GM21619 (cell line): Measurements from ENCODE around the gene TRERF1.

Experiments used
- ATAC-seq: cut with Tn5 transposase; IDR thresholded peaks from one replicate; pipeline ENCODE4 v1.9.1; 2021; ENCODE audit not compliant: unreplicated experiment

Gene TRERF1

DNA sequence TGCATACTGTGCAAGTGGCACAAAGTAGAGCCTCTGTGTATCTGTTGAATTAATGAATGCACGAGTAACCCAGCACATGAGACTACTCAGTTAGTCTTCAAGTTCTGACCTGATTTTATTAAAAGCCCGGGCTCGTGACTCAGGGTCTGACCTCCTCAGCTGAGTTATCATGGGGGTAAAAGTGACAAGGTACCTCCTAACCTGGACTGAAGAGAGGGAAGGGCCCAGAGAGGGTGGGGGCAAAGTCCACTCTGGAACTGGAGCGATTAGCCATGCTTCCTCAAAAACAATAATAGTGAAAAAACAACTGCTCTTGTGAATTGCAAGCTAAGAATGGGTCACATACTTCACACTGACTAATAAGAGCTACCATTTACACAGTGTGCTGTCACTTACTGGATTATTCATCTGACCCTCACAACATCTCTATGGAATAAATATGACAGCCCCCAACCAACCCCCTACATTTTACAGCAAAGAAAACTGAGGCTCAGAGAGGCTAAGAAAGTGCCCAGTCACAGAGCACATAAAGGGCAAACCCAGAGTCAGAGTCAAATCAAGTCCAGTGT is 26.7 kb downstream of the TRERF1 start:
- ATAC-seq: no peak

DNA sequence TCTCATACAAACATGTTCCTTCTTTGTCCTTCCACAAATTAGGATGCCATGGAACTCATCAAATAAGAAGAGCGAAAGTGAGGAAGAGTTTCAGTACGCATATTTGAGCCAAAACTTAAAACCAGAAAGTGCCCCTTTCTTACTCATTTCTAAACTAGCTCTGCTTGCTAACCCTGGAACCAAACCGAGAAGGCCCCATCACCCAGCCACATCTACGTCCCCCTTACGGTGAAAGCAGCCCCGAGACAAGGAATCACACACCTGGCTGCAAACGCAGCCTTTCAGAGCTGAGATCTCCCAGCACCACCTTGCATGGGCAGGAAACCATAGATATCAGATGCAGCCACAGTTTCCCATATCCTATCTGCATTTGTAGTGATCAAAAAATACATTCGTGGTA is 28.5 kb downstream of the TRERF1 start:
- ATAC-seq: peak; percentile 51

DNA sequence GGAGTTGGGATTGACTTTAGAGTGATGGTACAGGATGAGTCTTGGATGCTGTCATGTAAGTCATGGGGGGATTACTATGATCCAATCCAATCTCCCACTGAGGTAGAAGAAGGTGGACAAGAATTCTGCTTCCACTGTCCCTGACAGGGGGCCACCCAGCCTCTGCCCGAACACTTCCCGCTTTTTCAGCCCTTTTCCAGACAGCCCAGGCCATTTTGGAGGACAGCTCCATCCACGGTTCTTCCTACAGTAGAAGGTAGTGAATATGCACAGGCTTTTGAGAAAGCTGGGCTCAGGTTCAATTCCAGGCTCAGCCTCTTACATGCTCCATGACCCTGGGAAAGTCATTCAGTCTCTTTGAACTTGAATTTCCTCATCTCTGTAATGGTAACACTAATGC is 31.0 kb downstream of the TRERF1 start:
- ATAC-seq: no peak

DNA sequence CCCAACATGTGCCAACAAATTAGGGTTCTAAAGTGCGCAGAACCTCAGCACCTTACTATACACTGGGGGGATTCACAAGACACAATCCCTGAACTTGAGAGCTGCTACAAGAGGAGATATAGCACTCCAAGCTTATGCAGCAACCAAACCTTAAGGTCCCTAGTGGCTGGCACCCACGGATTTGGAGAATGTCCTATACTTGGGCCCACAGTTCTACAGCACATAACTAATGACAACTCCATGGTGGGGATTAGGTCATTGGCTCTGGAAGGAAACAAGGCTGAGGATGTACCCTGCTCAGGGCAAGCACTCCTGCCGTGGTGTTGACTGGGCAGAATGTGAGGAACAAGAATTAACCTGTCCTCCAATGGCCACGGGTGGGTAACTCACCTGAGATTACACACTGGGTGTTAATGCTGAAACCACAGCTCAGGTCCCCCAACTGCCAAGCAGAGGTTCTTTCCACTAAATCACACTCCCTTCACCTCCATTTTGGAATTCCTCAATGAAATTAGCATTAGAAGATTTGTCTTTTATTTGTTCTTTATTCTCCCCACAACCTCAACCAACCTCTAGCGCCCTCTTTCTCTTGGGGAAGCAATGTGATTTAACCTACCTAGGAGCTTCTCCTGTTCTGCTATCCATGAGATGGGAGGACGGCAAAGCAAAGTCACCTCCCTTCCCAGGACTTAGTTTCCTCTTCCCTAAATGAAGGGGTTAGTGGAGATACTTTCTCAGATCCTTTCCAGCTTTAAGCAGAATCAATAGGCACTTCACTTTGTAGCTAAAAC is 32.0 kb downstream of the TRERF1 start:
- ATAC-seq: no peak

DNA sequence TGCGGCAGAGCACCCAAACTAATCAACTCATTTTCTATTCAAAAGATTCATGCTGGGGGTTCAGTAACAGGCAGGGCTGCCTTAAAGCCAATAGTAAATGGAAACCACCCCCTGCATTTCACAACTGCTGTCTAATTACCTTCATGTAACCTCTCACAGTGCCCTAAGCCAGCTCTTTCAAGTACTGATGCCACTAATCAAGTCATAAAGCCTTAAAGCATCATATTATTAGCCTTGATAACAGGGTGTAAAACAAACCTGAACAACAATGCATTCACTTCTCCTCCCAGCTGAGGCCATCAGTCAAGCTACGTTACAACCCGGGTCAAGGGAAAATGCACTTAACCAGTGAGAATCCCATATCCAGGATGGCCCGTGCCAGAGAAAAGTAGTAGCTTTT is 33.0 kb downstream of the TRERF1 start:
- ATAC-seq: no peak

DNA sequence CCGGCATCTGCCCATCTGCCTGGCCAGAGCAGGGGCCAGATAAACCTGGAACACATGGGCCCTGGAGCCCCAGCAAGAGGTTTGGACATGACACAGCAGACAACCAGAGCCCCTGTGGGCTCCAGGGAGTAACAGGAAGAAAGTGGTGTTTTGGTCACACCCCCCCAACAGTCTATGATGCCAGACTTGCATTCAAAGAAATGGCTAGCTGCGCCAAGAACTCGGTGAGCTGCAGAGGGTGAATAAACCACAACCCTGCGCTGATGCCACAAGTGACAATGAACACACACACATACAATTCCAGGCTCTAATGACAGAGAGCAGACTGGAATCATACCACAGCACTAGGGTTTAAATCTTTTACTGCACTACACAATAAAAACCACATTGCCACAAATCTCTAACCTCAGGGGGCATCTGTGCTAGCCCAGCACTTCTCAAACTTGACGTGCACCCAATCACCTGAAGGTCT is 34.0 kb downstream of the TRERF1 start:
- ATAC-seq: no peak

DNA sequence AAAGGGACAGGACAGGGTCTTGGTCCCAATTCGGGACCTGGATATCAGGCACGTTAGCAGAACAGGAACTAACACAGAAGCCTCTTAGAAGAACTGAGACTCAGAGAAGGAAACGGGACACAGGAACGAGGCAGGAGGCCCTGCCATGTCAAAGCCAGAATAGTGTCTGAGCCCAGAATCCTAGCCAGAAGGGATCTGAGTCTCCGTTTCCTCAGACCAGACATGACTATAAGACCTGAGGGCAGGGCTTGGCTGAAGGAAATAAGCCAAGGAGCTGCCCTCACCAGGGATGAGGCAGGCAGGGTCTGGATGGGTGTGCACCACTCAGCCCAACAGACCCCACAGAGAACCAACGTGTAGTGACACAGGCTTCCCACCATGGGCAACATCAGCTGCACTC is 40.3 kb downstream of the TRERF1 start:
- no peak for ATAC-seq

DNA sequence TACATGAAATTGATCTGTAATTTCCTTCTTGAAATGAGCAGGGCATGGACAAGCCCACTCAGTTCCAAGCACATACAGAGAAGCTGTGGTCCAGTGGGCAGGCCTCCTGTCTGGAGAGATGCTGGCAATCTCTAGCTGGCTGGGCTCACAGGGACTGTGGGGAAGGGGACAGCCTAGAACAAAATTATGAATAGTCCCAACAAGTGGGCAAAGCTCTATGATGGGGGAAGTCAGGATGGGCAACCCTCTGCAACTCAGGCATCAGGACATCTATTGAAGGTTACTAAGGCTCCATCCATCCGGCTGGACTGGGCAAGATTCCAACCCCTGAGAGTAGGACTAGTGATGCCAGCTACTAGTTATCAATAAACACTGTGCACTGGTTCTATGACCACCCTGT is 40.9 kb downstream of the TRERF1 start:
- no peak for ATAC-seq

DNA sequence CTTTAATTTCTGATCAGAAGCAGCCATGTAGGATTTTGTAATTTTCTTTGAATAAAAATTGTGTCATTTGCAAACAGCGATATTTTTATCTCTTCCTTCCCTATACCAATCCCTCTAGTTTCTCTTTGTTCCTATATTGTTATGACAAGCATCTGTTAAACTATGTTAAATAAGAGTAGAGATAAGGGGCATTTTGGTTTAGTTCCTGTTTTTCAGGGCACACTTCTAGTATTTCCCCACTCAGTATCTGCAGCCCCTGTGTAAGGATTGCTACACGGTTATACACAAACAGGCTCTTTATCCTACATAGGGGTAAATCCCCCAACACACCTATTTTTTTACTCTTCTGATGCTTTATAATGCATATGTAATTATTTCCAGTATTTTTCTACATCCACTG is 42.1 kb downstream of the TRERF1 start:
- no peak for ATAC-seq

DNA sequence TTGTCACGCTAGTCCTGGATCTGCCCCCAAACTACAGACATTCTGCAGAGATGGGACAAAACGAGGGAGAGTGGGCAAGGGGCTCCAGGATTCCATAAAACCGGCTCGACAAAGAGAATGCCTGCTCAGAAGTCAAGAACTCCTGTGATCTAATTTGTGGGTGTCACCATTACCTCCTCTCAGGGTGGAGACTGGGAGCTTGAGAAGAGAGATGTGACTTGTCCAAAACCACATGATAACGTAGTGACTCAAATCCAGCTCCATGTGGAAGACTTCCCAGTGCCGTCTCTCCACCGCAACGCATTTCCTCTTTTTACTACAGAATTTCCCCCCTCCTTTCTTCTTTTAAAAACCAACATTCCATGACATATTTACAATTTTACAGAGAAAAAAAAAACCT is 44.3 kb downstream of the TRERF1 start:
- ATAC-seq: no peak

DNA sequence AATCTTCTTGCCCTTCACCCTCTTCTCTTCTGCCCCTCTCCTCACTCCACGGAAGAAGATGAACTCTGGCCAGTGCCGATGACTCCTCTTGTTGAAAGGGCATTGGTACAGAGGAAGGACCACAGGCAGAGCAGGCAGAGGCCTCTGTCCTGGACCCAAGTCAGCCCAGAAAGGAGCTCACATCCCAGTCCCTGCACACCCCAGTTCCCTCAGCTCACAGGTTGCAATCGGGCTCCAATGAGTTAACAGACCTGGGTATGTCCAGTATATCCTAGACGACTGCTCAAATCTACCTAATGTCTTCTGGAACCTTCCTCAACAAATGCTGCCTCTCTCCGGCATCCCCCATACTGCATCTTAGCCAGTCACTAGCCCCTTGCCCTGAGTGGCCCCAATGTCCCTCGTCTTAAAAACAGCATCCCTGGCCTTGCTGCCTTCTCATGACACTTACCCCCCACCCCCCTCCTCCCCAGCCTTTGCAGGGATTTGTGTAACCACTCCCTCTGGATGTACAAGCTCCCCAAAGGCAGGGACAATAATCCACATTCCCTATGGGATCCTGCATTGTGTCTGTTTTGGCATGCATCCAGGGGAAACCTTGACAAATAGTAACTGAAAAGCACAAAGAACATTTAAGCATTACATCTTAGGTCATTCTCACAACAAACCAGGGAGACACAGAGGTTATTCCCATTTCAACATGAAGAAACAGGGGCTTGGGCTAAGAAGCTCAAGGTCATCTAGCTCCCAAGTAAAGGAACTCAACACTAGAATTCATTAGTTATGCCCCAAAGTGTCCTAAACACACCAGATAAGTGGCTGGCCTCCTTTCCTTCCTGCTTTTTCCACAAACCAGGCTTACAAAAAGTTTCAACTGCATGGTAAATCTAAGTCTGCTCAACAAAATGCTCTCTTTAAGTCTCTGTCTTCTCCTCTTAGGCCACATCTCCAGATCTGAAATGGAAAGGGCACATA is 45.1 kb downstream of the TRERF1 start:
- ATAC-seq: no peak

DNA sequence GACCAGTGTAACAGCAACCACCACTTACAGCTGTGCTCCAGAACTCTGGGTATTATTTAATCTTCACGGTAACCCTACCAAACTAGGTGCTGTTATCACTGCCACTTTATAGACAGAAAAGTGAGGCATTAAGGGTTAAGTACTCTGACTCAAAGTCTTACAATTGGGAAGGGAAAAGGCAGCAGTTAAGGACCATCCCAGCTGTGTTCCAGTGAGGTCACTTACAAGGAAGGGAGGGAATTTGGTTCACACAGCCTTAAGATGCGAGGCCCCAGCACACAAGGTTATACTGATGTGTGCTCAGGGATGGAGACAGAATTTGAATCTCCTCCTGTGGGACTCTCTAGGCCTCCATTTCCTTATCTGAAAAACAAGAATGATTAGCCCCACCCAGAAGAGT is 46.7 kb downstream of the TRERF1 start:
- no peak for ATAC-seq

DNA sequence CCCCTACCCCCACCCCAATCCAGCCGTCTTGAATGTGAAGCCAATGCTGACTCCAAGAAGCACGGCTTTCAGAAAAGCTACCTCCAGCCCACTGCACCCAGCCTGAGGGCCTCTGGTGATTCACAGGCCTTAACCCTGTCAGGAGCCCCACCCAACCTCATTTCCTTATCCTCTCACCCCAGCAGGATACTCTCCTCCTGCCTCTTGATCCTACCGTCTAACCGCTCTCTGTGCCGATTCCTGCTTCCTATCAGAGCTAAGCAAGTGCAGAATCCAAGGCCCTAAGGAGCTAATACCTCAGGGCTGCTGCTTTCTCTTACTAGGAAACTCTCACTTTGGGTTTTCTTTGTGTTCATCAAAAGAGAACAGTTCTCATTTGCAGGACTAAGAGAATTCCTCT is 47.2 kb downstream of the TRERF1 start:
- no peak for ATAC-seq

DNA sequence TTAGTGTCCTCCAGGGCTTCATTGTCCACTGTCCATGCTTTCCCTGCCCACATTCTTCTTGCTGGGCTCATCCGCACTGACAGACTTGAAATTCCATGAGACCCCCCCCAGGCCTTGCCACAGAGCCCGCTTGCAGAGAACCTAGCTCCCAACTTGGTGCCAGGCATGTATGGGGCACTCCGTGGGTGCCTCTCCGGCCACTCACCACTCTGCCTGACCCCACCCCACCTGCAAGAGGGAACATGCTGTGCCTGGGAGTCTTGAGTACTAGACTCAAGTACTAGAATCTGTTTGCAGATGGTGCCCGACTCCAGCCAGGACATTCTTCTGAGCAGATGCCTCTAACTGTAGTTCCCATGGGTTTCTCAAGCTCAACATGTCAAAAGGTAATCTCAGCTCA is 47.9 kb downstream of the TRERF1 start:
- ATAC-seq: no peak

DNA sequence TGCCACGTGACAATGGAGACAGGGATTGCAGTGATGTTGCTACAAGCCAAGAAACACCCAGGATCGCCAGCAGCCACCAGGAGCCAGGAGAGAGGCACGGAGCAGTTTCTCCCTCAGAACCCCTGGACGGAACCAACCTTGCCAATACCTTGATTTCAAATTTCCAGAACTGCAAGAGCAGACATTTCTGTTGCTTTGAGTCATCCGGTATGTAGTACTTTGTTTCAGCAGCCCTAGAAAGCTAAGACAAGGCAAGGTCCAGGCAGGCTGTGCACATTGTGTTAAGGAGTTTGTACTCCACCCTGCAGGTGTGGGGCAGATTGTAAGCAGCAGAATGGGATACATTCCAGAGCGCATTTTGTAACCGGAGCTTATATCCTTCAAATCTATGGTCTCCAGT is 48.3 kb downstream of the TRERF1 start:
- no peak for ATAC-seq

DNA sequence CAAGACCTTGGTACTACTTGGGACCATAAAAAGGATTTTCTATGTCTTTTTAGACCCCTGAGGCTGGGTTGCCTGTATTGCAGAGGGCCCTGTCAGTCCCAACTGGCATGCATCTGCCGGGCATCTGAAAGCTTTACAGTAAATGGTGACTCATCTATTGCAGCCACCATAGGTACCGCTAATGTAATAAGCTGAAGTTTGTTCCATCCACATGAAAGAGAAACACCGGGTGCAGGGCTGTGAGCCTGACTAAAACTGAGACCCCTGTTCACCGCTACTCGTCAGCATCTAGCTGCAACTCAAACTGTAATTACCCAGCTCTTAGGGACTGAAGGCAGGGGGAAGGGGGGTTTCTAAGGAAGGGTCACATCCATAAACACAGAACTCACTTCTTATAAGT is 49.5 kb downstream of the TRERF1 start:
- ATAC-seq: peak; percentile 90

DNA sequence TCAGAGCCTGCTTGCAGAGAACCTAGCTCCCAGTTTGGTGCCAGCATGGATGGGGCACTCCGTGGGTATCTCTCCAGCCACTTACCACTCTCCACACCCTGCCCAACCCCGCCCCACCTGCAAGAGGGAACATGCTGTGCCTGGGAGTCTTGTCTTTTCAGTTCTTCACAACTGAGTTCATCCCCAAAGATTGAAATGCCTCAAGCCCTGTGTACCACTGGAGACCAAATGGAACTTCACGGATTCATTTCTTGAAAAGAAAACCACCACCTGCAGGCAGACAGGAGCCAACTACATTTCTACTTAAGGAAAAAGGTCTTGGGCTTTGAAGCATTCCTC is 50.1 kb downstream of the TRERF1 start:
- no peak for ATAC-seq

DNA sequence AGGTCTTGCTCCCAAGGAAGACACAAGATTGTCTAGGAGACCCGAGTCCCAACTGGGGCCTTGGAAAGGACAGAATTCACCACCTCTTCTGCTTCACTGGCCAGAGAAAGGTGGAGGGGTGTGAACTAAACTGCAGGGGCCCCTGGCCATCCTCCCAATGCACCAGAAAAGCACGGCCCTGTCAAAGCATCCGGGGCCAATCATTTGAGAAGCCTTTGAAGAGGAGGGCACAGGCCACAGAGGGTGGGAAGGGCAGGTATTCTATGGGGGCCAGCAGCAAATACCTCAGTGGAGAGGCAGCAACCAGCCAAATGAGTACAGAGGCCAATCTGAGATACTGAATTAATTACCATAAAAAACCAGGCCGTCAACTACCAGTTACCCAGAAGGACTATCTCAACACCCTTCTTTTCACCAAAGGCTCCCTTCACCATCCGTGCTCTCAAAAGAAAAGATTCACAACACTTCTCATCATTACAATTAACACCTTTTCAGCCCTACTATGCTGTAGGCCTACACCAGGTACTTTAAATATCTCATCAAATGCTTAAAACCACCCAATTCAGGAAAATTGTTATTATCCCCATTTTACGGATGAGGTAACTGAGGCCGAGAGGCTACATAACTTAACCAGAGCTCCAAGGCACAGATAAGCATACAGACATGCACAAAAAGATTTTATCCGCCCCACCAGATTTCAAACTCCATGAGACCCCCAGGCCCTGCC is 50.7 kb downstream of the TRERF1 start:
- ATAC-seq: no peak

DNA sequence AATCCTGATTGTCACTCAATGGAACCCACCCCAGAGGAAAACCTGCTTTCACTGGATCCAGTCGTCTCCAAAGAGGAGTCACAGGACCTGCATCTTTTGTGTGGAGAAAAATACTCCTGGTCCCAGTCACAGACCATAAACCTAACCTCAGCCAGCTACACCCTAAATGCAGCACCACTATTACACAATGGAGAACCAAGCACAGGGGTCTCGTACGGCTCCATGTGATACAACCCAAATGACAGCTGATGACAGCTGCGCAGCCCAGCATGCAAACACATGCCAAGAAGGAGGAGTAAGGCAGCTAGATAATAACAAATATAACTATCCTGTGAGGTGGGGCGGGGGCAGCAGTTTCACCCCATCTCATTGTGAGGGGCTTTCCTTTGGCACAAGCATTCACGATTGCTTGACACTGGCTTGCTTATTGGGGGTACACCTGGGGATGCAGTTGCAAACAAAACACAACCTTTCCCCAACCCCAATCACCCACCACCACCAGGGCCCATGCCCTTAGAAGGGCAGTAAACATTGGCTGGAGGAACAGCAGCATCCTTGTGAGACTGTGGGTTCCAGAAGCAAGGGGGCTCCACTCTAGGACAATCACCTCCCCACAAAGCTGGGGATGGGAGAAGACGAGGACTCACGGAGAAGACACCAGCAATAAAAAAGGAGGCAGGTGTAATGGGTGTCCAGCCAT is 51.5 kb downstream of the TRERF1 start:
- ATAC-seq: no peak

DNA sequence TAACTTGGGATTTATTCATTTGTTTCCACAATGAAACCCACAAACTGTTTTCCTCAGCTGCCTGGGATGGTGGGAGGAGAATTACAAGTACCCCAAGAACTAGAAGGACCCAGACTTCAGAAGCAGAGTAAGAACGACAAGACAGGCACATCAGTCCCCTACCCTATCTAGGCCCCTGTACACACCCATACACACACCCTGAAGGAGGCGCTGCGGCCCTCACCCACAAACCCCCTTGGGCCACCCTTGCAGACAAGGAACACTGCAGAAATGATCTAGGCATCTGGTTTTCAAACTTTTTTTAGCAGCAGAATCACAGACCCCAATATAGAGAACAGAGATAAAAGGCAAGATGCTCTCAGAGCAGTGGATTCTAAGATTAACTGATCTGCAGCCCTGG is 55.0 kb downstream of the TRERF1 start:
- no peak for ATAC-seq
